Subcutaneous adipose tissue (tissue), 4 donors: ENCODE results near the gene HTR3C. TPM values are rescaled to one million over a fixed set of nuclear protein-coding genes. Genes with fewer than 3 reads are reported as not detected.

Source experiments
- total RNA-seq, 4 donors: library from RNA; depleted of rRNA; stranded (reverse); fragments of >200 nt; gene quantifications; one replicate each; pipeline ENCODE4 v1.1.0, GENCODE V29; 2016
- TF ChIP-seq, protein P1 (sequence below): fragments of 450-650 bp; IDR thresholded peaks from one replicate; pipeline ENCODE4 v1.5.1; 2016; ENCODE audit warnings: low read depth, mild to moderate bottlenecking, control low read depth, antibody characterized with exemption, moderate library complexity

Gene HTR3C
- total RNA-seq, 4 donors from 2014 or later, result not detected

DNA sequence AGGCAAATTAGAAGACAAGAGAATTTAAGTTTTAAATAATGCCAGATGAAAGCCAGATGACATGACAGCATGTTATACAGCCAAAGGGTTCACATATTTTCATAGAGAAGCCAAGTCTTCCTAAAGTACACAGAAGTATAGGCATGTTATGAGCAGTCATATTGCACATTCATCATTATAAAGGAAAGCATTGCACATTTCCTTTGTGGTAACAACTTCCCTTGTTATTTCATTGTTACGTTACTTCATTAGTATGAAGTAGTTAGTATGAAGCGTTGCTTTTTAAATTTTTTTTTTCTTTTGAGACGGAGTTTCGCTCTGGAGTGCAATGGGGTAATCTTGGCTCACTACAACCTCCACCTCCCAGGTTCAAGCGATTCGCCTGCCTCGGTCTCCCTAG lies 30.5 kb upstream of the HTR3C start:
- TF ChIP-seq, protein P1, sequence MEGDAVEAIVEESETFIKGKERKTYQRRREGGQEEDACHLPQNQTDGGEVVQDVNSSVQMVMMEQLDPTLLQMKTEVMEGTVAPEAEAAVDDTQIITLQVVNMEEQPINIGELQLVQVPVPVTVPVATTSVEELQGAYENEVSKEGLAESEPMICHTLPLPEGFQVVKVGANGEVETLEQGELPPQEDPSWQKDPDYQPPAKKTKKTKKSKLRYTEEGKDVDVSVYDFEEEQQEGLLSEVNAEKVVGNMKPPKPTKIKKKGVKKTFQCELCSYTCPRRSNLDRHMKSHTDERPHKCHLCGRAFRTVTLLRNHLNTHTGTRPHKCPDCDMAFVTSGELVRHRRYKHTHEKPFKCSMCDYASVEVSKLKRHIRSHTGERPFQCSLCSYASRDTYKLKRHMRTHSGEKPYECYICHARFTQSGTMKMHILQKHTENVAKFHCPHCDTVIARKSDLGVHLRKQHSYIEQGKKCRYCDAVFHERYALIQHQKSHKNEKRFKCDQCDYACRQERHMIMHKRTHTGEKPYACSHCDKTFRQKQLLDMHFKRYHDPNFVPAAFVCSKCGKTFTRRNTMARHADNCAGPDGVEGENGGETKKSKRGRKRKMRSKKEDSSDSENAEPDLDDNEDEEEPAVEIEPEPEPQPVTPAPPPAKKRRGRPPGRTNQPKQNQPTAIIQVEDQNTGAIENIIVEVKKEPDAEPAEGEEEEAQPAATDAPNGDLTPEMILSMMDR, result no peak

DNA sequence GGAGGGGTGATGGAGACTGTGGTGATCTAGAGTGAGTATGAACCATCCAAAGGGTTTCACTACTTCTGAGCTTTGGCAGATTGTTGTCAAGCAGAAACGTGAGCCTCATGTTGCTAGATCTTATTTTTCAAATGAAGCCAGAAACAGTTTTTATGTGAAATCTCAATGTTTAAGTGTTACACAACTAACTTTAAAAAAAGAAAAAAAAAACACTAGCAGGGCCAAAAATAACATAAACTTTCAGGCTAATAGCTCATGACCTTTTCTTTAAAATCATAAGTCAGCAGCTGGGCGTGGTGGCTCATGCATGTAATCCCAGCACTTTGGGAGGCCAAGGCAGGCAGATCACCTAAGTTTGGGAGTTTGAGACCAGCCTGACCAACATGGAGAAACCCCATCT lies 23.4 kb upstream of the HTR3C start:
- TF ChIP-seq, protein P1, result no peak

DNA sequence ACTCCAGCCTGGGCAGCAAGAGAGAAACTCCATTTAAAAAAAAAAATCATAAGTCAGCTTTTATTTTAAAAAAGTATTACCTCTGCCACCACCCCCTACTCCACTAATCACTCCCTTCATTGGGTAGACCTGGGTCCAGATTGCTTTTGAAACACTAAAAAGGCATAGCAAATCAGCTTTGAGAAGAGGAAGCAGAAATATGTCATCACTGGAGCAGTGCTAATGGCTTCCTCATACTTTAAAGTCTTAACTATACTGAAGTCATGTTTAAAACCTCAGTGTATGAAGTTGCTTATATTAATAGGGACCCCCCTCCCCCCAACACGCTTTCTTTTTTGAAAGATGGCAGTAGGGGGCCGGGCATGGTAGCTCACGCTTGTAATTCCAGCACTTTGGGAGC lies 22.3 kb upstream of the HTR3C start:
- TF ChIP-seq, protein P1, result no peak

DNA sequence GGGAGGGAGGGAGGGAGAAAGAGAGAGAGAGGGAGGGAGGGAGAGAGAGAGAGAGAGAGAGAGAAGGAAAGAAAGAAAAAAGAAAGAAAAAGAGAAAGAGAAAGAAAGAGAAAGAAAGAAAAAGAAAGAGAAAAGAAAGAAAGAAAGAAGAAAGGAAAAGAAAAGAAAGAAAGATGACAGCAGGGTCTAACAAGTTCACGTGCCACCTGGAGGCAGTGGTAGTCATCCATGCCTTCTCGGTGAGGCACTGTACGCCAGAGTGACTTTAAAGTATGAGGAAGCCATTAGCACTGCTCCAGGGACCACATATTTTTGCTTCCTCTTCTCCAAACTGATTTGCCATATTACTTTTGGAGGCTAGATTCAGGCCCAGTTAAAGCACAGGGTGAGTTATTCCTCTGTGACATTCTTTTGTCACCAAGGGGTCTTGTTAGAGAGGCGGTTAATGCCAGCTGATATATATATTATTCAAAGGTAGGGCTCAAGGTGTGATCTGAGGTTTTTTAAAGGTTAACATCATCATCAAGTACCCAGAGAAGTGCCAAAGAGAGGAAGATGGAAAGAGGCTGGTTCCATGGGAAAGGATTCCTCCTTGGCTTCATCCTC lies 21.6 kb upstream of the HTR3C start, which contains the start of gene HTR3D:
TSS of gene HTR3D (plus strand) at position 556 of the 606 bp plus-strand sequence. CDS start at position 556, 0 bp downstream.
- TF ChIP-seq, protein P1, result no peak

DNA sequence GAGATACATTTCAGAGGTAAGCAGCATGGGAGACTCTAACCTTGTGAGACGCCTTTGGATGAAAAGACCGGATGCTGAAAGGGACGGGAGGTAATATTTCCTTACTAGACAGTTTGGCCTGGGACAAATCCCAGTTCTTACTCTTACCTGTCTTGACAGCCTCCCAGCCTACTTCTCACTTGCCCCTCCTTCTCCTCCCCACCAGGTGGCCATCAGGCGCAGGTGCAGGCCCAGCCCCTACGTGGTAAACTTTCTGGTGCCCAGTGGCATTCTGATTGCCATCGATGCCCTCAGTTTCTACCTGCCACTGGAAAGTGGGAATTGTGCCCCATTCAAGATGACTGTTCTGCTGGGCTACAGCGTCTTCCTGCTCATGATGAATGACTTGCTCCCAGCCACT lies 15.0 kb upstream of the HTR3C start:
- TF ChIP-seq, protein P1, result no peak

DNA sequence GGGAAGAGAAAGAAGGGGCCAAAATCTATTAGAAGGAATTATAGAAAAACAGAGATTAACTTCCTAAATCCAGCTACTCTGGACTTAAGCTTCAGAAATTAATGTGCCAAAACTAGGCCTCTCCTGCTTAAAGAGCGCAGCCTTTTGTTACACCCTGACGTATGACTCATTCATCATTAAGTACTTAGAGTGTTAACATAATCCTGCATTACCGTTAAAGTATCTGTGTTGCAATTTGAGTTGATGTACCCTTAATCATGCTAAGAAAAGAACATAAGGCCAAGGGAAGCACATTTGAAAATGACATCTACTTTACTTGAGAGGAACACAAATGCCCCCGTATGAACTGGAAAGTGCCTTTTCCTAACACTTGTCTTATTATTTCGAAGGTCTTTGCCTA lies 13.4 kb upstream of the HTR3C start:
- TF ChIP-seq, protein P1, result no peak

DNA sequence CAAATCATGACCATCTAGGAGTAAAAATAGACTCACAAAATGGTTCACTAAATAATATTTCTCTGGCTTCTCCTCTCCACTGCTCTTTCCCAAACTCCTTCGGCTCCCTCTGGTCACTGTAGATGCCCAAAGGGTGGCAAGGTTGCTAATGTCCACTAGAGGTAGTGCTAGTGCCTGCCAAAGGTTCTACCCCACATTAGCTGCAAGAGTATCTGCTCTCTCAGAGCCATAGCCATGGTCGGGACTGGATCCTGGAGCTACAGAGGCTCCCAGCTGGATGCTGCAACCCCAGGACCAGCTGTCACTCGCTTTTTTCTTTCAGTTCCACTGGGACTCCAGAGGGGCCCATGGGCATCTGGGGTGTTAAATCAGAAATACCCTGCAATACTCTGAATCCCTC lies 12.8 kb upstream of the HTR3C start:
- TF ChIP-seq, protein P1, result no peak
